CD14-positive monocyte (primary cell): ENCODE measurements around the gene OR5AC2. TPM values are rescaled to one million over a fixed set of nuclear protein-coding genes. Genes with fewer than 3 reads are reported as not detected.

Experiments
- DNase-seq, 3 donors: peaks; one replicate each; pipeline ENCODE4 v3.0.0-alpha.2; 2011 to 2022
- H2AFZ ChIP-seq: 2 replicates; pipeline ENCODE4 v1.6.0; 2012; ENCODE audit warnings: mild to moderate bottlenecking, low read depth, low read length, inconsistent platforms; ENCODE audit not compliant: insufficient read depth, poor library complexity, severe bottlenecking
- H3K27ac ChIP-seq, 2 donors: 1 replicate in 1 of 2; 2 replicates in 1 of 2; pipeline ENCODE4 v1.5.1; 2012 to 2013; ENCODE audit warnings: low read length in 2 of 2, control low read depth in 1 of 2, inconsistent platforms in 1 of 2, low read depth in 1 of 2, mild to moderate bottlenecking in 1 of 2
- H3K27me3 ChIP-seq, 2 donors: one replicate each; pipeline versions ENCODE4 v1.6.0 to v1.6.1; 2011 to 2013; ENCODE audit warnings: low read length in 2 of 2; ENCODE audit not compliant: control insufficient read depth in 2 of 2, insufficient read depth in 2 of 2
- H3K36me3 ChIP-seq, 2 donors: replicated peaks in 1 of 2; 1 replicate in 1 of 2; 2 replicates in 1 of 2; pipeline versions ENCODE4 v1.5.1 to v1.6.1; 2012 to 2013; ENCODE audit warnings: low read length in 2 of 2, control low read depth in 1 of 2, inconsistent platforms in 1 of 2, mild to moderate bottlenecking in 1 of 2; ENCODE audit not compliant: insufficient read depth in 2 of 2, control insufficient read depth in 1 of 2
- H3K4me1 ChIP-seq, 2 donors: 1 replicate in 1 of 2; 2 replicates in 1 of 2; pipeline versions ENCODE4 v1.5.1 to v1.6.1; 2012 to 2013; ENCODE audit warnings: low read length in 2 of 2, control low read depth in 1 of 2, inconsistent platforms in 1 of 2, mild to moderate bottlenecking in 1 of 2, moderate library complexity in 1 of 2; ENCODE audit not compliant: insufficient read depth in 2 of 2, control insufficient read depth in 1 of 2
- H3K4me2 ChIP-seq: replicated peaks from 2 replicates; pipeline ENCODE3; 2012; ENCODE audit warnings: low read length, moderate library complexity, mild to moderate bottlenecking; ENCODE audit not compliant: poor library complexity, severe bottlenecking; ENCODE audit errors: extremely low read depth
- H3K4me3 ChIP-seq, 3 experiments: fragments of 200-600 bp in 1 of 3; sonication (generic) in 1 of 3; replicated peaks in 1 of 3; 1 replicate in 2 of 3; 2 replicates in 1 of 3; pipeline ENCODE4 v1.5.1; 2011 to 2013; ENCODE audit warnings: low read length in 3 of 3, mild to moderate bottlenecking in 3 of 3, control low read depth in 2 of 3, low read depth in 2 of 3, inconsistent platforms in 1 of 3, moderate library complexity in 1 of 3
- H3K79me2 ChIP-seq: 2 replicates; pipeline ENCODE4 v1.6.0; 2012; ENCODE audit warnings: mild to moderate bottlenecking, control low read depth, inconsistent platforms, low read length, moderate library complexity; ENCODE audit not compliant: insufficient read depth
- H3K9ac ChIP-seq: 2 replicates; pipeline ENCODE4 v1.6.0; 2017; ENCODE audit warnings: low read length, mild to moderate bottlenecking; ENCODE audit not compliant: insufficient read depth, poor library complexity, severe bottlenecking
- H3K9me3 ChIP-seq, 2 donors: replicated peaks in 1 of 2; 1 replicate in 1 of 2; 2 replicates in 1 of 2; pipeline versions ENCODE4 v1.5.1 to v1.6.1; 2012 to 2013; ENCODE audit warnings: low read length in 2 of 2, control low read depth in 1 of 2; ENCODE audit not compliant: control insufficient read depth in 1 of 2, insufficient read depth in 1 of 2
- H4K20me1 ChIP-seq: 2 replicates; pipeline ENCODE4 v1.6.0; 2012; ENCODE audit warnings: mild to moderate bottlenecking, low read length, control low read depth, moderate library complexity; ENCODE audit not compliant: insufficient read depth
- H3K27ac Mint-ChIP-seq, 7 donors: one replicate each; pipeline ENCODE4 v1.8.0; 2020; ENCODE audit warnings: mild to moderate bottlenecking in 7 of 7, mixed read lengths in 7 of 7, moderate library complexity in 6 of 7, inconsistent platforms in 2 of 7
- H3K27me3 Mint-ChIP-seq, 3 donors: one replicate each; pipeline ENCODE4 v1.8.0; 2021 to 2022; ENCODE audit warnings: low read depth in 3 of 3, mild to moderate bottlenecking in 3 of 3, mixed read lengths in 3 of 3, moderate library complexity in 3 of 3, inconsistent platforms in 1 of 3
- H3K36me3 Mint-ChIP-seq, 2 donors: one replicate each; pipeline ENCODE4 v1.8.0; 2020; ENCODE audit warnings: mixed read lengths in 2 of 2, inconsistent platforms in 1 of 2, mild to moderate bottlenecking in 1 of 2
- H3K4me1 Mint-ChIP-seq: one replicate; pipeline ENCODE4 v1.8.0; 2020; ENCODE audit warnings: mild to moderate bottlenecking, mixed read lengths
- H3K4me3 Mint-ChIP-seq, 2 donors: one replicate each; pipeline ENCODE4 v1.8.0; 2020; ENCODE audit warnings: mild to moderate bottlenecking in 2 of 2, mixed read lengths in 2 of 2, moderate library complexity in 1 of 2
- H3K9me3 Mint-ChIP-seq, 7 donors: one replicate each; pipeline ENCODE4 v1.8.0; 2020 to 2022; ENCODE audit warnings: mixed read lengths in 7 of 7, mild to moderate bottlenecking in 6 of 7, moderate library complexity in 6 of 7, inconsistent platforms in 2 of 7
- WGBS: methylation state at CpG from one replicate; pipeline ENCODE4 v1.1.5; 2013; ENCODE audit warnings: missing lambda C conversion rate; ENCODE audit not compliant: insufficient coverage; 5-methylcytosine and 5-hydroxymethylcytosine counted together
- intact Hi-C, 2 donors: fragments of 100-400 bp; cut with micrococcal nuclease; formaldehyde crosslinking; loops; one replicate each; pipeline versions ENCODE4 v1.15.0 to v1.15.1; 2023
- polyA plus RNA-seq, 3 donors: library from polyadenylated mRNA; depleted of rRNA in 1 of 3; unstranded in 2 of 3; stranded (reverse) in 1 of 3; fragments of 300-500 nt in 2 of 3; fragments of >200 nt in 1 of 3; fragmentation: Illumina TruSeq in 2 of 3; gene quantifications; 1 replicate in 2 of 3; 2 replicates in 1 of 3; pipeline ENCODE4 v1.2.3, GENCODE V29; 2012 to 2021
- TF ChIP-seq, protein P1 (sequence below): fragments of 200-600 bp; IDR thresholded peaks from one replicate; pipeline ENCODE4 v1.8.0; 2022; ENCODE audit warnings: antibody characterized with exemption, mild to moderate bottlenecking

Gene OR5AC2
- polyA plus RNA-seq, 3 donors: not detected

DNA sequence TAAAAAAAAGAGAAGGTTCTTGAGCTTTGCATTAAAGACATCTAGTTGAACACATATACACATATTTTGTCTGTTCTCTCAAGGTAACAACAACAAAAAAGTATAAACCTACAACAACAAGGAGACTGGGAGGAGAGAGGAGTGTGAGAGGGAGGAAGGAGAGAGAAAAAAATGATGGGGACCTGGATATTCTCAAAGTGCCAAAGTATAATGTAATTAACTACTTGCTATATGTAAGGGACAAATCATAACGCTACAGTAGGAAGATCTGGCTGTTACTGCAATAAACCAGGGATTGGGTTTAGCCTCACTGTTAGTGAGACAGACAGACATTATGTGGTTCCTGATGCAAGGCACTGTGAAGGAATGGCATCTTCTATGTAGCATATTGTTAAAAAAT is 37.7 kb upstream of the OR5AC2 start:
- Histone ChIP-seq H3K79me2 (no peaks in the 10 kb centered on the region), H2AFZ (no peak overlapping the region), H3K27me3 (no peaks in the 10 kb centered on the region), H3K4me2 (no peak overlapping the region), H4K20me1 (no peaks in the 10 kb centered on the region), H3K4me3 (no peak overlapping the region), H3K36me3 (no peaks in the 10 kb centered on the region), H3K9ac (no peak overlapping the region), H3K27ac (no peak overlapping the region), H3K4me1 (peaks cover 4 to 5% of the 10 kb centered on the region in 2 donors), H3K9me3 (no peaks in the 10 kb centered on the region)
- intact Hi-C loops: no loop called here
- H3K27me3 Mint-ChIP-seq: peaks cover 0 to 2% (median 0%) of the 10 kb centered on the region in 3 donors
- H3K9me3 Mint-ChIP-seq: no peaks in the 10 kb centered on the region
- H3K36me3 Mint-ChIP-seq: no peaks in the 10 kb centered on the region
- no peak overlapping the region for H3K27ac Mint-ChIP-seq
- no peak for DNase-seq
- no CpG with 5 or more reads among the region's 1 CpG for WGBS
- H3K4me3 Mint-ChIP-seq: no peak overlapping the region
- TF ChIP-seq, protein P1, sequence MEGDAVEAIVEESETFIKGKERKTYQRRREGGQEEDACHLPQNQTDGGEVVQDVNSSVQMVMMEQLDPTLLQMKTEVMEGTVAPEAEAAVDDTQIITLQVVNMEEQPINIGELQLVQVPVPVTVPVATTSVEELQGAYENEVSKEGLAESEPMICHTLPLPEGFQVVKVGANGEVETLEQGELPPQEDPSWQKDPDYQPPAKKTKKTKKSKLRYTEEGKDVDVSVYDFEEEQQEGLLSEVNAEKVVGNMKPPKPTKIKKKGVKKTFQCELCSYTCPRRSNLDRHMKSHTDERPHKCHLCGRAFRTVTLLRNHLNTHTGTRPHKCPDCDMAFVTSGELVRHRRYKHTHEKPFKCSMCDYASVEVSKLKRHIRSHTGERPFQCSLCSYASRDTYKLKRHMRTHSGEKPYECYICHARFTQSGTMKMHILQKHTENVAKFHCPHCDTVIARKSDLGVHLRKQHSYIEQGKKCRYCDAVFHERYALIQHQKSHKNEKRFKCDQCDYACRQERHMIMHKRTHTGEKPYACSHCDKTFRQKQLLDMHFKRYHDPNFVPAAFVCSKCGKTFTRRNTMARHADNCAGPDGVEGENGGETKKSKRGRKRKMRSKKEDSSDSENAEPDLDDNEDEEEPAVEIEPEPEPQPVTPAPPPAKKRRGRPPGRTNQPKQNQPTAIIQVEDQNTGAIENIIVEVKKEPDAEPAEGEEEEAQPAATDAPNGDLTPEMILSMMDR: no peak
- peaks cover 28% of the 10 kb centered on the region for H3K4me1 Mint-ChIP-seq

DNA sequence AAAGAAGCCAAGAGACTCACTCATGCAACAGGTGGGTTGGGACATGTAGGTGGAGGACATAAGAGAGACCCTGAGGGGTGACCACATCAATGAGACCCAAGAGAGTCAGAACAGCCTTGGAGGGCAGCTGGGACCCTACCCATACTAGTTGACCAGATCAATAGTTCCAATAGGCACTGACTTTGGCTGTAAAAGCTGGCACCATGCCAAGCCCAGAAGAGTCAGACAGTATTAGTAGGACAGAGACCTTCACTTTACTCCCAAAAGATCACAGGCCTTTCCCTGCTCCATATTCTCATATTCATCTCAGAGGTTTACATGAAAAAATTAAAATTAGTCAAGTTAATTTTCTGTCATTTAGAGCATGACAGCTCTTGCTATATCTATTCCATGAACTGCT is 30.9 kb upstream of the OR5AC2 start:
- no peaks in the 10 kb centered on the region for H3K9me3 ChIP-seq
- Mint-ChIP-seq H3K9me3 (peaks cover 0 to 4% (median 2%) of the 10 kb centered on the region in 7 donors), H3K27me3 (peaks cover 0 to 3% (median 0%) of the 10 kb centered on the region in 3 donors), H3K4me1 (peaks cover 5% of the 10 kb centered on the region), H3K4me3 (no peak overlapping the region), H3K36me3 (no peaks in the 10 kb centered on the region), H3K27ac (no peak overlapping the region)
- peaks cover 0 to 2% of the 10 kb centered on the region in 2 donors for H3K27me3 ChIP-seq
- no peaks in the 10 kb centered on the region for H4K20me1 ChIP-seq
- no peaks in the 10 kb centered on the region for H3K4me1 ChIP-seq
- intact Hi-C loops: no loop called here
- no peak for DNase-seq
- no peak overlapping the region for H3K4me2 ChIP-seq
- no peaks in the 10 kb centered on the region for H3K79me2 ChIP-seq
- TF ChIP-seq, protein P1: no peak
- H2AFZ ChIP-seq: no peak overlapping the region
- H3K4me3 ChIP-seq: no peak overlapping the region
- no peak overlapping the region for H3K9ac ChIP-seq
- H3K36me3 ChIP-seq: no peaks in the 10 kb centered on the region
- no peak overlapping the region for H3K27ac ChIP-seq
